Skin epidermis (tissue), 12 donors: ENCODE results near the gene PTGDR2.
"Not testable (repeated sequence)": the region's sequence is repeated elsewhere in the genome, so short reads cannot be mapped to it uniquely, and the experiment has no call there.

Source experiments
- H3K27ac ChIP-seq, 21 experiments: fragments of 200-600 bp; sonication (generic) in 11 of 21; one replicate each; pipeline ENCODE4 v1.5.0; 2020; ENCODE audit warnings: mild to moderate bottlenecking in 3 of 21, inconsistent platforms in 2 of 21, moderate library complexity in 2 of 21
- H3K4me3 ChIP-seq, 7 experiments: fragments of 200-600 bp; sonication (generic) in 2 of 7; one replicate each; pipeline ENCODE4 v1.5.0; 2020; ENCODE audit warnings: inconsistent platforms in 2 of 7, mild to moderate bottlenecking in 2 of 7, moderate library complexity in 1 of 7

Gene PTGDR2

DNA sequence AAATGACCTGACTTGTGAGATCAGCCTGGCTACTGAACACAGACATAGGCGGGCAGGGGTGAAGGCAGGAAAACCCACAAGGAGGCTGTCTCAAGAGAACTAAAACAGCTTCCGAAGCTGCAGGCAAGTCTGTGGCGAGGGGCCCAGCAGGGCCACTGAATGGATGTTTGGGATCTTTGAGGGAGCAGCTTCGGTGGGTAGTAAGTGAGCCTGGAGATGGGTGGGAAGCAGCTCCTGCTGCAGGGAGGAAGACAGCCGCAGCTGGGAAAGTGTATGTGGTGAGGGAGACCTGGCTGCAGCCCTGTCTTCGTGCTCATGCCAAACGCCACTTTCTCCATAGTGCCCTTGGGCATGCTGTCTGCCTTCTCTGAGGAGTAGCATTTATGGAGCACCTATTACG is 10.4 kb downstream of the PTGDR2 start:
- Histone ChIP-seq H3K4me3 (no peak overlapping the region), H3K27ac (no peak overlapping the region)

DNA sequence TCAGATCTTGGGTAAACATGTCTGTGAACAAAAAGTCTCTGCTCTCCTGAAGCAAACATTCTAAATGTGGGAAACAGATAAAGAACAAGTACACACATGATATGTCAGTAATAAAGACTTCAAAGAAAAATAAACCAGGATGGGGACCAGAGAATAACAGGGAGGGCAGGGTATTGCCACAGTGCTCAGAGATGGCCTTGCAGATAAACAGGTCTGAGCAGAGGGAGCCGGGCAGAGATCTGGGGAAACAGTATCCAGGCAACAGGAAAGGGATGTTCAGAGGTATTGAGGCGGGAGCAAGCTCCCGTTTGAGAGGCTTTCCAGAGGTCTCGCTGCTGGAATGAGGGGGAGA is 10.9 kb downstream of the PTGDR2 start:
- Histone ChIP-seq H3K27ac (no peak overlapping the region), H3K4me3 (peak overlapping the region in 2 of 7 experiments; percentile 17 to 91)

GRCh38 chr11:60844045-60844869 is 11.5 kb downstream of the PTGDR2 start:
- peak overlapping the region in 5 of 7 experiments; percentile 0 to 91 (median 71) for H3K4me3 ChIP-seq
- H3K27ac ChIP-seq = peak overlapping the region in 4 of 21 experiments; percentile 0 to 85 (median 66)

GRCh38 chr11:60842668-60843600 is 12.8 kb downstream of the PTGDR2 start:
- Histone ChIP-seq H3K4me3 (peak overlapping the region; percentile 54 to 91 (median 76)), H3K27ac (peak overlapping the region in 18 of 21 experiments; percentile 63 to 91 (median 82))

DNA sequence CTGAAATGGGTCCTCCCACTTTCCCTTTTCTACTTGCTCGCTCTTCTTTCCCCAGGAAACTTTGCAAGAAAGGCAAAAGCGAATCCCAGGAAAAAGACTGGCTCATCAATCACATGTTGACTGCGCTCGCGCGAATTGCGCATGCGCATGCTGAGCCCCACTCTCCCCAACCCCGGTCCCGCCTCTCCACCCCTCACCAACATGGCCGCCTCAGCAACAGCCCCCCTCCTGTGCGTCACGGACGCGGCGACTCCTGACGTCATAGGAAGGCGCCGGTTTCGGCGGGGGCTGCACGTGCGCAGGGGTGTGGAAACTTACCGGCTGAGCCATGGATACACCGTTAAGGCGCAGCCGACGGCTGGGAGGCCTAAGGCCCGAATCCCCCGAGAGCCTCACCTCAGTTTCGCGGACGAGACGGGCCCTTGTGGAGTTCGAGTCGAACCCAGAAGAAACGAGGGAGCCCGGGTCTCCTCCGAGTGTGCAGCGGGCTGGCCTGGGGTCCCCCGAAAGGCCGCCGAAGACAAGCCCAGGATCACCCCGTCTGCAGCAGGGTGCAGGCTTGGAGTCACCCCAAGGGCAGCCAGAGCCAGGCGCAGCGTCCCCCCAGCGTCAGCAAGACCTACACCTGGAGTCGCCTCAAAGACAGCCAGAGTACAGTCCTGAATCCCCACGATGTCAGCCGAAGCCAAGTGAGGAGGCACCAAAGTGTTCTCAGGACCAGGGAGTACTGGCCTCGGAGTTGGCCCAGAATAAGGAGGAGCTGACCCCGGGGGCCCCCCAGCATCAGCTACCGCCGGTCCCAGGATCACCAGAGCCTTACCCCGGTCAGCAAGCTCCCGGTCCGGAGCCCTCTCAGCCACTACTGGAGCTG is 13.7 kb downstream of the PTGDR2 start, which contains the start of gene CCDC86:
TSS of gene CCDC86 (plus strand) at position 317 of the 871 bp plus-strand sequence. CDS start at position 329, 12 bp downstream.
- H3K27ac ChIP-seq = peak within 1 kb of the TSS in 20 of 21 experiments; percentile 63 to 91 (median 82)
- H3K4me3 ChIP-seq = peak within 1 kb of the TSS; percentile 54 to 91 (median 76)

DNA sequence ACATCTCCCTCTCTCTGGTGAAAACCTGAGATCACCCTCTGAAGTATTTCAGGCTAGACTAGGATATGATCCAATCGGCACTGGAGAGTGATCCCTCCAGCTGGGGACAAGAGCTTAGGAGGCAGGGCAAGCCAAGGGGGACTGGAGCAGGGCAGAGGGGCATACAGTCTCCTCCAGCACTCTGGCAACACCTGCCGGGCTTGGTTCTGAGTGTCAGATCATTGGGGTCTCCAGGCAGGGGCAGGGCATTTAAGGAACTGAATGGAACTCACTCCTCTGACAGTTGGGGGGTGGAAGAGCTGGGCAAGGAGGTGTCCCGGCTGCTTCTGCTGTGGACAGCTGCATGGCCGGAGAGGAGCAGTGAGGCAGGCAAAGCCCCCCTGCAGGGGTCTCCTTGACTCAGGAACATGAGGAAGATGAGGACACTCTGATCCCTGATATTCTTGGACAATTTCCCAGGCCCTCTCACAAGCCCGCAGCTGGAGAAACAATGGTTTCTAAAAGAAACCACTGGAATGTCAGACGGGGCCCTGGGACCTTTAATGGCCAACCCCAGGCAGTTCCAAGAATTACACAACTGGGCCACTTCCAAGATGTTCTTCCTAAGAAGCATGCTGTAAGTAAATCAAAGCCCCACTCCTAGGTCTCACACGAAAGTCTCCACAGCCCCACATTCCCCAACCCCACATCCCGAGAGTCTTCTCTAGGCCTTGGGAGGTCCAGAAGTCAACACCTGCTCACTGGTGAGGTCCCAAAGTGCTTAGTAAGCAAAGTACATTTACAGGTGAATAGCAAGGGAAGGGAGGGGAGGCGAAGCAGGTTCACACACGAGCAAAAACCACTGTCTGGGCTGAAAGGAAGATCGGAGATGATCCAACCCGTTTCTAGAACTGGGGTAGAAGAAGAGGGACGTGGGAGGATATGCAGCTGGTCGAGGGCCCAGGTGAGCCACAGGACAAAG is 15.0 kb downstream of the PTGDR2 start:
- H3K27ac ChIP-seq = peak overlapping the region in 20 of 21 experiments; percentile 41 to 91 (median 80)
- H3K4me3 ChIP-seq = peak overlapping the region in 1 of 7 experiments; percentile 54

DNA sequence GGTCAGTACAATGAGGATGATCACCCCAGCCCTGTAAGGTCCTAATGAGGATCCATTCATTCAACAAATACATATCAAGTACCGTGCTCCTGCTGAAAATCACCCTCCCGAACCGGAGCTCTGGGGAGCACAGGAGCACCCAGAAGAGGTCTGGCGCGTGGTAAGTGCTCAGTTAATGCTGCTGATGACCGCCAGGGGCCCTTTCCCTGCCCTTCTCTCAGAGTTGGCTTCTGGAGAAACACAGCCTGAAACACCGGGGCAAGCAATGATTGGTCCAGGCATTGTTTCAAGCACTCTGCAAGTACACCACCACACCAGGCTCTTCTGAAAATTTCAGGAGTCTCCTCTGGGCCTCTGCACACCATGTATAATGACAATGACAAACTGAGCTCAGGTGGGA is 17.6 kb downstream of the PTGDR2 start:
- Histone ChIP-seq H3K27ac (no peak overlapping the region), H3K4me3 (no peak overlapping the region)

DNA sequence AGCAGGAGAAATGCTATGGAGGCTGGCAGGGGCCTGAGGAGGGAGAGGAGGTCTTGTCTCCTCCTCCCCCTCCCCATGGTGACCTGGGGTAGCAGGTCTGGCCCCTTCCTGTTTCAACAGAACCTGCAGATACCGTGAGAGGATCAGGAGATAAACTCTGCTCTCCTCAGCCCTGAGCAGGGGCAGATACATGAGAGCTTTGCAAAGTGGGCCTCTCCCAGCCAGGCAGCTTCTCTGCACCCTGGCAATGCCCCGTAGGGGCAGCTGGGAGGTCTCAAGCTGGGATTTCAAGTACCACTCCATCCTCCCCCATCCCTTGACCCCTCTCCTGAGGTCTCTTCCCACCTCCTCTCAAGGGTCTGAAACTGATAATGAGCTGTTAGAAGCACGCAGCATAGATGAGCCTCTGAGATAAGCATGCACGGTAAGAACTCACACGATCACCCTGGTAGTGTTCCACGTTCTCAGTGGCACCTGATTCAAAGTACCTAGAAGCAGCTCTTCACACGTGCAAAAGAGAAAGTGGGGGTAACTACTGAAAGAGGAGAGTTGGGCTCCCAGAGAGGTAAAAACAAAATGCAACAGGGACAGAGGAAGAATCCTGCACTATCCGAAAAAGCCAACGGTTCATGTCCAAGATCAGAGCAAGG is 18.8 kb downstream of the PTGDR2 start:
- H3K4me3 ChIP-seq = no peak overlapping the region
- H3K27ac ChIP-seq = no peak overlapping the region

DNA sequence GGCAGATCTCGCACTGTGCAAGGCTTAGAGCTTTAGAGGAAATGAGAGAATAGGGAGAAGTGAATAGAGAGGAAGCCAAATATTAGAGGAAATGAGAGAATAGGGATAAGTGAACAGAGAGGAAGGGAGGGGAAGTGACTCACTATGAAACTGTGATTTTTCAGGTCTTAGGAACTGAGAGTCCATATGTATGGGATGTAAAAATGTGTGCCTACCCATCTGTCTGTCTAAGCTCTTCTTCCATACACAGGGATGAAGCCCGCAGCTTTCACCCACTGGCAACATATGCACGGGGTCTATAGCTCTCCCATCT is 20.3 kb downstream of the PTGDR2 start:
- Histone ChIP-seq H3K27ac (peak overlapping the region in 3 of 21 experiments; percentile 6 to 24 (median 21)), H3K4me3 (no peak overlapping the region)

DNA sequence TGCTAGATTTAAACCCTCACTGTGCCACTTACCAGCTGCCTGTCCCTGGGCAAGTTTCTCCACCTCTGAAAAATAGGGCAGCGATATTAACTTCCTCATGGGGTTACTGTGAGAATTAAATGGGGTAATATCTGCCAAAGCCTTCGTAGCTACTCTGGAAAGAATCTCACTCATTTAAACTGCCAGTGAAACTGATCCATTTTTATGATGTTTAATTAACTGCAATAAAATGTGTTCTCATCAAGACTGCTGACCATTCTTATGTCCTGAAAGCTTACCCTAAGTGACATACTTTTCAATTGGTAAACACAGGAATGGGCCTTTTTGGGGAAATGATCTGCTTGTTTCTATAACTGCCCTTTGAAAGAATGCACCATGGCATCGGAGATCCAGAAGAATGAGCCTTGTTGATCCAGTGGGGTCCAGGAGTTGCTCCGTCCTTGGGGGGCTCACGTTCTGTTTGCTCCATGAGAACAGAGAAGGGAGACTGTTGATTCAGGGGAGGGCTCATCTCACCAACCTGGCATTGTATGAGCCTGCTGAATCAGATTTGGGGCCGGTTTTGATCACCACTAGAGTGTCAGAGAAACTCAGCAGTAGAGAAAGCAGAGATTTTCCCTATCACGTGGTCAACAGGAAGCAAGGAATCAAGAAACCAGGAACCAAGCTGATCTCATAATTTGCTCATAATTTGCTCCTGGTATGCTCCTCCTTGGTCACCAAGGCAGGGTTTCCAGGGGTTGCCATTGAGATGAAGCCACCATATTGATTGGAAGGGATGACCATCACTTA is 20.8 kb downstream of the PTGDR2 start:
- Histone ChIP-seq H3K27ac (peak overlapping the region in 1 of 21 experiments; percentile 21), H3K4me3 (no peak overlapping the region)

- no peak overlapping the region for H3K4me3 ChIP-seq
- H3K27ac ChIP-seq = no peak overlapping the region
Observed at GRCh38 chr11:60831501-60832079, 24.2 kb downstream of the PTGDR2 start.

DNA sequence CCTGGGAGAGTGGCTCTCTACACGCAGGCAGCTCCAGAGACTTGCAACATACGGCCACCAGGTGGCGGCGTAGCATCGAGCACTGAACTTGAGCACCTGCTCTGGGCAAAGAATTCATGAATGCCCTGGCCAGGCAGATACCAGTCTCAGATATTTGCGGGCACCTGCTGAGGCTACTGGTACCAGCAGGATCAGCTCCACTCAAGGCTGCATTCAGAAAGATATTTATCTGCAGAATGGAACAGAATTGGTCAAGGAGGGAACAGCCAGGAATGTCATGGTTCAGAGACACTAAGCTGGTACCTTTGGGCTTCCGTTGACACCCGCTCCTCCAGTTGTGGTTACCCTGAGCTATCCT is 24.6 kb downstream of the PTGDR2 start:
- H3K27ac ChIP-seq = no peak overlapping the region
- no peak overlapping the region for H3K4me3 ChIP-seq

GRCh38 chr11:60830478-60831142 is 25.1 kb downstream of the PTGDR2 start:
- Histone ChIP-seq H3K27ac (no peak overlapping the region), H3K4me3 (no peak overlapping the region)

DNA sequence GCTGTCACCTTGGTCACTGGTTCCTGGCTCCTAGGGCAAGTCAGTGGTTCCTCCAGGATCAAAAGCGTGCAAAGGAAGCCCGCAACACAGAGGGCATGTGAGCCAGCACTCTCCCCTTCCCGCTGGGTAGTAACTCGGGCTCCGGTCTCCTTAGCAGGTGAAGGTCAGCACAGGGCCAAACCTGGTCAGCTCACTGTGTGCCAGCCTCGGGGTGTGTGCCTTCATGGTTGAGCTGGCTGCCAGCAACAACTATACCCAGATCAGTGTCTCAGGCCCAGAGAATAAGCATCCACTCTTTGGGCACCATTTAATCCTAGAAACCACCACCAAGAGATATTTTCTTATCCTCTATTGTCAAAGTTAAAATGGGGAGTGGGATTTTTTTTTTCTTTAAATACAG is 30.0 kb downstream of the PTGDR2 start:
- Histone ChIP-seq H3K4me3 (no peak overlapping the region), H3K27ac (no peak overlapping the region)

GRCh38 chr11:60825118-60825517 is 30.6 kb downstream of the PTGDR2 start:
- Histone ChIP-seq H3K27ac (no peak overlapping the region), H3K4me3 (no peak overlapping the region)

GRCh38 chr11:60823745-60824306 is 31.9 kb downstream of the PTGDR2 start:
- not testable (repeated sequence) for H3K4me3 ChIP-seq, H3K27ac ChIP-seq
